ENCODE data around the gene SAMD13.

The SAMD13 gene, protein sequence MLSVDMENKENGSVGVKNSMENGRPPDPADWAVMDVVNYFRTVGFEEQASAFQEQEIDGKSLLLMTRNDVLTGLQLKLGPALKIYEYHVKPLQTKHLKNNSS

GRCh38 chr1:84301004-84301784 is at the start of gene SAMD13:
Gene SAMD13 (plus strand): TSS chr1:84301708. CDS start chr1:84303235, 1,527 bp downstream.
- TF ChIP-seq FOXK2 (IDR thresholded peaks at IDR 0.05) (no peak), SP1 (IDR thresholded peaks at IDR 0.05) (no peak), NFRKB (IDR thresholded peaks at IDR 0.05) (no peak), CTBP1 (IDR thresholded peaks at IDR 0.05; ENCODE audit: borderline replicate concordance) (no peak), PKNOX1 (IDR thresholded peaks at IDR 0.05) (no peak), SUZ12 (IDR thresholded peaks at IDR 0.05) (no peak), FOXA1 (IDR thresholded peaks at IDR 0.05) (no peak), ZNF384 (IDR thresholded peaks at IDR 0.05) (no peak), HDGF (IDR thresholded peaks at IDR 0.05; ENCODE audit: borderline replicate concordance) (no peak), TARDBP (IDR thresholded peaks at IDR 0.05) (no peak), FOXM1 (IDR thresholded peaks at IDR 0.05; ENCODE audit: borderline replicate concordance) (no peak), ARNT (IDR thresholded peaks at IDR 0.05) (no peak), L3MBTL2 (conservative IDR thresholded peaks at IDR 0.05) (no peak)
- peak; percentile 68 for DNase-seq (ENCODE audit: extremely low spot score)
- POLR2A ChIA-PET, result interaction anchor here (1.2 kb wide), 1 partner anchor 8 kb away, joined by 4 read pairs; no protein-coding TSS in a partner anchor
- CTCF ChIA-PET, result no interaction called here

GRCh38 chr1:84253036-84253435 is 48.5 kb upstream of the SAMD13 start:
- DNase-seq (ENCODE audit: extremely low spot score), result no peak
- CTCF ChIA-PET, result no interaction called here

DNA sequence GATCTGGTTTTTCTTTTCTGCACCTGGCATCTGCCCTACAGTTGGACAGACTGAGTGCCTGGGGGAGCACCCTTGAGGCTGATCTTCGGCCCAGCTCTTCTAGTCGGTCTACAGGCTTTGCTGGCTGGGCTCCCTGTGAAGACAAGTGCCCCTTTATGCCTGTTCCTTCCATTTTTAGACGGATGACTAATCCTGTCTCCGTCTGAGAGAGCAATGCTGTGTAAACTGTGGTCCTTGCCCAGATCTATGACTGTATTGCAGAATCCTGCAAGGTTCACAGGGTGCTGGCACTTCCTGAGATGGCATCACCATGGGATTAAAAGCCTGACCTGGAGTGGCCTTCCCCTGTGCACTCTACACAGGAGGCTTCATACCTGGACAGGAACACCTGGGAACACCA is 47.6 kb upstream of the SAMD13 start:
- POLR2A ChIA-PET, result no interaction called here
- no peak for DNase-seq (ENCODE audit: extremely low spot score)
- CTCF ChIA-PET, result no interaction called here
- no peak for TF ChIP-seq SUZ12 (IDR thresholded peaks at IDR 0.05)
- no peak for TF ChIP-seq ELF4 (IDR thresholded peaks at IDR 0.05)
- TF ChIP-seq SP1 (IDR thresholded peaks at IDR 0.05), result no peak
- no peak for TF ChIP-seq FOXM1 (IDR thresholded peaks at IDR 0.05; ENCODE audit: borderline replicate concordance)
- no peak for TF ChIP-seq PKNOX1 (IDR thresholded peaks at IDR 0.05)
- no peak for TF ChIP-seq ARNT (IDR thresholded peaks at IDR 0.05)
- TF ChIP-seq TARDBP (IDR thresholded peaks at IDR 0.05), result no peak
- TF ChIP-seq LEF1 (IDR thresholded peaks at IDR 0.05; ENCODE audit: borderline replicate concordance), result no peak
- TF ChIP-seq FOXK2 (IDR thresholded peaks at IDR 0.05), result no peak
- no peak for TF ChIP-seq HDGF (IDR thresholded peaks at IDR 0.05; ENCODE audit: borderline replicate concordance)
- no peak for TF ChIP-seq BHLHE40 (IDR thresholded peaks at IDR 0.05; ENCODE audit: borderline replicate concordance)
- TF ChIP-seq CTBP1 (IDR thresholded peaks at IDR 0.05; ENCODE audit: borderline replicate concordance), result no peak
- TF ChIP-seq FOXA1 (IDR thresholded peaks at IDR 0.05), result no peak
- TF ChIP-seq L3MBTL2 (conservative IDR thresholded peaks at IDR 0.05), result no peak
- TF ChIP-seq NFRKB (IDR thresholded peaks at IDR 0.05), result no peak

More at GRCh38 chr1:84253036-84253435, 48.5 kb upstream of the SAMD13 start:
- POLR2A ChIA-PET, result no interaction called here
- TF ChIP-seq FOXM1 (IDR thresholded peaks at IDR 0.05; ENCODE audit: borderline replicate concordance) (no peak), PKNOX1 (IDR thresholded peaks at IDR 0.05) (no peak), TARDBP (IDR thresholded peaks at IDR 0.05) (no peak), HDGF (IDR thresholded peaks at IDR 0.05; ENCODE audit: borderline replicate concordance) (no peak), SUZ12 (IDR thresholded peaks at IDR 0.05) (no peak), ZNF384 (IDR thresholded peaks at IDR 0.05) (no peak), ARNT (IDR thresholded peaks at IDR 0.05) (no peak), NFRKB (IDR thresholded peaks at IDR 0.05) (no peak), FOXA1 (IDR thresholded peaks at IDR 0.05) (no peak)

DNA sequence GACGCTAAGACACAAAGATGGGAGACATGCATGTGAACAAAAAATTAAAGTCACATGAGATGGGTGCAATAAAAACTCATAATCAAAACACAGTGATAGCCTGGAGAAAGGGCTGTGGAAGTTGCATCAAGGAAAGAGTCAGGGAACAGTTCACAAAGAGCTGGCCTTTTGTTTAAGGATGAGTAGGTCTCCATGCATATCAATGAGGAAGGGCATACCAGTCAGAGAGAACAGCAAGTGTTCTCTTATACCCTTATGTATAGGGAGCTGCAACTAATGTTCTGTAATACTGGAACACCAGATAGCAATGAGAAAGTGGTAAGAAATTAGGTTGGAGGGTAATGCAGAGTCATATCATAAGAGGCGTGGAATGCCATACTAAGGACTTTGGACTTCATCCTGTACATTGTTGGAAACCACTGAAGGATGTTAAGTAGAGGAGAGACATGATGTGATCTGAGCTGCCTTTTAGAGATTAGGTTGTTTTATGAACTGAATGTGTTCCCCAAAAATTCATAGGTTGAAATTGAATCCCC is 46.7 kb upstream of the SAMD13 start:
- ChIA-PET CTCF (no interaction called here), POLR2A (no interaction called here)
- TF ChIP-seq ARNT (IDR thresholded peaks at IDR 0.05), result no peak
- TF ChIP-seq SUZ12 (IDR thresholded peaks at IDR 0.05), result no peak
- TF ChIP-seq NFRKB (IDR thresholded peaks at IDR 0.05), result no peak
- TF ChIP-seq ZNF384 (IDR thresholded peaks at IDR 0.05), result no peak
- no peak for TF ChIP-seq FOXK2 (IDR thresholded peaks at IDR 0.05)
- TF ChIP-seq ELF4 (IDR thresholded peaks at IDR 0.05), result no peak
- TF ChIP-seq CTBP1 (IDR thresholded peaks at IDR 0.05; ENCODE audit: borderline replicate concordance), result no peak
- no peak for TF ChIP-seq FOXA1 (IDR thresholded peaks at IDR 0.05)
- TF ChIP-seq BHLHE40 (IDR thresholded peaks at IDR 0.05; ENCODE audit: borderline replicate concordance), result no peak
- TF ChIP-seq SP1 (IDR thresholded peaks at IDR 0.05), result no peak
- no peak for TF ChIP-seq L3MBTL2 (conservative IDR thresholded peaks at IDR 0.05)
- no peak for DNase-seq (ENCODE audit: extremely low spot score)

GRCh38 chr1:84255582-84255981 is 45.9 kb upstream of the SAMD13 start:
- no peak for DNase-seq (ENCODE audit: extremely low spot score)
- no peak for TF ChIP-seq FOXM1 (IDR thresholded peaks at IDR 0.05; ENCODE audit: borderline replicate concordance)
- TF ChIP-seq SP1 (IDR thresholded peaks at IDR 0.05), result no peak
- no peak for TF ChIP-seq L3MBTL2 (conservative IDR thresholded peaks at IDR 0.05)
- TF ChIP-seq ZNF384 (IDR thresholded peaks at IDR 0.05), result no peak
- TF ChIP-seq HDGF (IDR thresholded peaks at IDR 0.05; ENCODE audit: borderline replicate concordance), result no peak
- no peak for TF ChIP-seq FOXK2 (IDR thresholded peaks at IDR 0.05)
- TF ChIP-seq CTBP1 (IDR thresholded peaks at IDR 0.05; ENCODE audit: borderline replicate concordance), result no peak
- TF ChIP-seq FOXA1 (IDR thresholded peaks at IDR 0.05), result no peak
- TF ChIP-seq BHLHE40 (IDR thresholded peaks at IDR 0.05; ENCODE audit: borderline replicate concordance), result no peak
- no peak for TF ChIP-seq TARDBP (IDR thresholded peaks at IDR 0.05)
- no peak for TF ChIP-seq ELF4 (IDR thresholded peaks at IDR 0.05)
- POLR2A ChIA-PET, result no interaction called here
- CTCF ChIA-PET, result no interaction called here
